HG02852 (cell line): ENCODE data around the gene PGM5.

Experiments
- ATAC-seq: cut with Tn5 transposase; IDR thresholded peaks from one replicate; pipeline ENCODE4 v1.9.1; 2021; ENCODE audit warnings: mild to moderate bottlenecking, moderate library complexity; ENCODE audit not compliant: unreplicated experiment

PGM5 gene

DNA sequence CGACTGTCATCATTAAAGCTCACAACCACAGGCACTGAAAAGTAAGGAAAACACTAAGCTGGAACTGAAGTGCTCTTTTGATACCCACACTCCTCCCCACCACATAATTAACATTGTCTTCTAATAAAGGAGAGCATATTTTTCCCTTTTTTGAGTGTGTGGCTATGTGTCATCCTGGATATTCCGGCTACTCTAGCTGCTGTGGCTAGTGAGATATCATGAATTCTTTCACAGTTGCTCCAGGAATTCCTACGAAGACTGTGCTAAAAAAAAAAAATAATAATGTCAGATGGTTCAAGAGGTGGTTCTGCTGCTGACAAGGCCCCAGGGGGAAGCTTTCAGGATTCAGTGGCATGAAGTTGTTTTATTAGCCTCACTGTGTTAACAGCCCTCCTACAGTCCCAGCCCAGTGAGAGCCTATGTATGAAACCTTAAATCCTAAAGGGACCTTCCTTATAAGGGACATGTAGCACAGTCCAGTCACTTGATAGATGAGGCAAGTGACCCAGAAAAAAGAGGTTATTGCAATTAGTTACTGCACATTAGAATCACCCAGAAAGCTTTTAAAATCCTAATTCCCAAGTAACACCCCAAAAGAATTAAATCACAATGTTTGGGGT, 137.7 kb downstream of the PGM5 start:
- no peak for ATAC-seq

DNA sequence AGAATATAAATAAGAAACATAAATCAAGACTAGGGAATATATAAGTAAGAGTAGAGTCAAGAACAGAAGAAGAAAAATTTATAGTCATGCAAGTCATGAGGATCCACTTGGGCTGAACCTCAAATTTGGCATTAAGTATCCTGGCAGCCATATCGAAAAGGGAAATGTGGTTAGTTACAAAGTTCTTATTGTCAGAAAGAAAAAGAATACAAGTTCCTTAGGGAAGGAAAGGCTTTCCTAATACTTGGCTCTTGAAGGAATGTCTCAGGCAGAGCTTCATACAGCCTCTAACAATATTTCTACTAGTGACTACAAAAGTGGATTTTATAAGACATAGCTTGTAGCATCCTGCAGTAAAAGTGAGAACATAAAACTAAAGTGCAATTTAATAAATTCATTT, 138.8 kb downstream of the PGM5 start:
- no peak for ATAC-seq

DNA sequence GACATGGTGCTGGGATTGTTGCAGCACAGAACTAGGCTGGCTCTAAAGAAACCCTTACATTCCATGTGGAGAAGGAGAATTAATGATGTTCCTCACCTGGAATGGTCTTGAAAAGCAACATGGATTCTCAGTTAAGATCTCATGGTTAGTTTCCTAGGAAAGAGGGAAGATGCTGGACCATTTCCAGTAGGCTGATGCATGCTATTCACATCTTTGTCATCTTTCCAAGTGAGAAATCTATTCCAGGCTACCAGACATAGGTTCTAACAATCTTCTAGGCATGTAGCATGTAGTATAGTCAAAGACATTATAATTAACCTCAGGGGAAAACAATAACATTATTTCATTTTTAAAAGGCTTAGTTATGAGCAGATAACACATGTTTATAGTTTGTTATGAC, 139.9 kb downstream of the PGM5 start:
- ATAC-seq, result no peak

DNA sequence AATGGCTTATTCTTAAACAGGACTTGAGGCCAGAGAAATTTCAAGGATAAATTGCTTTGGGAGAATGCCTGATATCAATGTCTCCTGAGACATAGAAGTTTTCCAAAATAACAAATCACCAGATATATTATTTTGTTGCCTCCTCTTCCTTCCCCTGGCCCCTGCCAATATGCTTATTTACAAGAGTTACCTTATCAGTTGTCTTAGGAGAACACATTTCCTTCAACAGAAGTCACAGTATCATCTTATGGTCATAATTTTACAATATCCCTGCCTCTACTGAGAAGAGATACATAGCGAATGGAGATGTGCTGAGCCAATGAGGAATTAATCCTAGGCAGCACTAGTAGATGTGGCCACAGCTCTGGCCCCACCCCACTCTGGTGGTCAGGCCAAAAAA, 141.2 kb downstream of the PGM5 start:
- no peak for ATAC-seq

DNA sequence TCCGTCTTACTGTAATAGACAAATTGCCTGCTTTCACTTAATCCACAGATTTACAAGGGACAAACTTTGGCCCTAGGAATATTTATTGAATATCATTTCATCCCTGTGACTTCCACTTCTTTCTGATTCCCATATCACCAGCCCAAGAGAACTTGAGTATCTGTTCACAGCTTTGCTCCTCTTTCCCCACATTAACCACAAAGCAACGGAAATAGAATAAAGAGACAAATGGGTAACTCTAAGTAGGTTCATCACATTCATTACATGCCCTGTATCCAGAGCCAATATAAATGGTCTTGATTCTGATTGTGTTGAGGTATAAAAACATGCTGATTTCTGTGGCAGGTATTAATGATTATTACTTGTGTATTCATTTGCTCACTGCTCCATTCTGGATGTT, 142.4 kb downstream of the PGM5 start:
- ATAC-seq, result no peak

DNA sequence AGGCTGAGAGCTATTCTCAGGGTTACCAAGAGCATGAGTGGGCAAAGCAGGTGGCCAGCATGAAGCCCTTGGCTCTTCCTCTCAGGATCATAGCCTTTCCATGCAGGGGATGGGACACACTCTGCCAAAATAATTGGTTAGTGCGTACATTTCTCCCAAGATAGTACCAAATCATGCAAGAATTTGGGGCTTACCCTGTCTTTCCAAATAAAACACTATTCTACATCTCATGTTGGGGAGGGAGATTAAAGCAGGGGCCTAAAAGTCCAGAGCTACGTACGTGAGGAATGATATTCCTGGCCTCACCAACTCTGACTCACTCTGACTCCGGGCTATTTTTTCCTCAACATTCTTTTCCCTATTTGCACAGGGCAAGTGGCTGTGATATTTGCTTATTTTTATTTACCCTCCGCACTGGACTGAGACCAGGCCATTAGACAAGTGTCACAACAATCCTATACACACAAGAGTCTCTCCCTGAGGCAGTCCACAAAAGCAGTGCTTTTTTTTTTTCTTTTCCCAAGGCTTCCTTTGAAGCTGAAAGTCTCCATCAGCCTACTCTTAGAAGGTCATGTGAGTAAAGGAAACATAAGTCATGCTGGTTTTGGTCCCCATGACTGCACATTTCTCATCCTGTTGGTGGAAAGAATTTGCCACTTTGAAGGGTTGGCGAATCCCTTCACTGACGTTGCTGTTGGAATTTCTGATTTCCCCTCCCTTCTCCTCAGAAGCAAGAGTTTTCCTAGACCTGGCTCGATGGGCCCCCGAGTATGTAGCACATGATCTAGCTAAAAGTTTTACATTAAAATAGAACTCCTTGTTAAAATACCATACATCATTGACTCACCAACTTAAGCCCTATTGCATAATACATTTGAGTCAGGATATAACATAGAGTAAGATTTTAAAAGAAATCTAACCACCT, 144.3 kb downstream of the PGM5 start:
- ATAC-seq, result no peak

DNA sequence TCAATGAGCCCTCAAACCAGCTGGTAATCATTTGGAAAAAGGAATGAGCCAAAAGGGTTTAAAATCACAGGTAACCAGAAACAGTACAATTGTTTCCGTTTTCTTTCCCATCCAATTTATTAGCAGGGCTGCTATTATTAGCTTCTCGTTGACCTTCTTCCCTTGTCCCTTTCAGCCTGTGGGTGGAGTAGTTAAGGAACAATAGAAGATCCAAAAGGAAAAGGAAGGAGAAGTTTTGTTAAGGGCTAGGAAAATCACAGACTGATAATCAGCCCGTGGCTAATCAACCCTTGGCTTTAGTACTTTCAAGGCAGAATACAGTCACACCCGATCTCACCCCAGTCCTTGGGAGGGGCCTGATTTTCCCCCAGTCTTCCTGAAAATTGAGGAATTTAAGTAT, 145.9 kb downstream of the PGM5 start:
- ATAC-seq, result no peak

DNA sequence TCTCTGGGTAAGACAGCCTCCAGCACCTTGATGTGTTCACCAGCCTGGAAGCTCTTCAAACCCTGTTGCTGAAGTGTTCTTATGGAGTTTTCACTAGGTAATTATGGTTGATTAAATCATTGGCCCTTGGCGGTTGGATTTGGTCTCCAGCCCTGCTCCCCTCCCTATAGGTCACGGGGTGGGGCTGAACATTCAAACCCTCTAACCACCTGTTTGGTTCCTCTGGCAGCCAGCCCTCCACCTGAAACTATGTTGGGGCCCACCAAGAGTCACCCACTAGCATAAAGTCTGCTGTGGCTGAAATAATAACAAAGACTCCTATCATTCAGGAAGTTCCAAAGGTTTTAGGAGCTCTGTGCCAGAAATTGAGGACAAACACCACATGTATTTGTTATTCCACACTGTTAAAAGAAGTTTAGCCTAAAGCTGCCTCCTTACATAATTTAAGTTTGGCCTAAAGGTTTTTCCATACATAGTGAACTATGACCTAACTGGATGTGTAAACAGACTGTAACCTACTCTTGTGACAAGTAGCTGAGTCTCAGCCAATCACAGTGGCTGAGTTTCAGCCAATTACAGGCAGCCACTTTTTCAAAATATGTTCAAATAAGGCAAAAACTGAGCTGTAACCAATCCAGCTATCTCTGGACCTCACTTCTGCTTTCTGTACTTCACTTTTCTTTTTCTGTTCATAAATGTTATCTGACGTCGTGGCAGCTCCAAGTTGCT, 149.4 kb downstream of the PGM5 start:
- ATAC-seq, result peak; percentile 56

DNA sequence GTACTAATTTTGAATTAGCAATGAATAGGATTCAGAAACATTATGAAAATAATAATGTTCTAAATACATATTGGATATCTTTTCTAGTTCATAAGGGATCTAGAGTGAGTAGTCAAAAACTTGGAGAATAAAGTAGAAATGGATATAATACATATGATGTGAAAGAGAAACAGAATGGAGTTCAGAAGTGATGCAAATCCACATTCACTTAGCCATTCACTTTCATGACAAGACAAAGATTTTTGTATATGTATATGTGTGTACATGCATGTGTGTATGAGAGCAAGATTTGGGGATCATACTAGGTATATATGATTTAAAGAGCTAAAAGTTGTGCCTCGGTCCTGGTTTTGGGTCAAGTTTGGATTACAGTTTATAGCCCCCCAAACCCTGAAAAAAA, 150.1 kb downstream of the PGM5 start:
- no peak for ATAC-seq

DNA sequence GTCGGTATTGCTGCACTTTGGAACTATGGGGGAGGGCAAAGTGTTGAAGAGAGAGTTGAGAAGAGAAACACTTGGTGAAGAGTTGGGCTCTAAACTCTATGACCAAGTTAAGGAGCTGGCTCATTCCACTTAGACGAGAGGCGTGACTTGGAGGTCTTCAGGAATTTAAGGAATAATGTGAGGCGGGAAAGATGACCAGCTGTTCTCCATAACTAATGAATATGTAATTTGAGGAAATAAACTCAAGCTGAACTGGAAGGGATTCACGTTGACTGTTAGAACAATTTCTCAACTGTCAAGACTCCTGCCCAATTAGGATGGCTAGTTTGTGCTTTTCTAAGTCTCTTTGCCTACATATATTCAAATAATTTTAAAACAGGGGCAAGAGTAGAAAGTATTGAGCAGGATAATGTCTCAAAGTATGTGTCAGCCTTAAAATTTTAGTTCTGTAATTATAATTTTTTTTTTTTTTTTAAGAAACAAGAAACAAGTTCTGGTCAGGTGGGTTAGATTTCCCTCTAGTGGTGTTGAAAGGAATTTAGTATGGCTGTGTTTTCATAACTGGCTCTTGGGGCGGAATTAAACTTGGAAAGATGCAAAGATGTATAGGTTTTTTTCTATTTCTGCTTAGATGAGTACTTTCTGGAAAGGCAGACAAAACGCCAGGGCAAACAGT, 150.9 kb downstream of the PGM5 start:
- ATAC-seq, result no peak

DNA sequence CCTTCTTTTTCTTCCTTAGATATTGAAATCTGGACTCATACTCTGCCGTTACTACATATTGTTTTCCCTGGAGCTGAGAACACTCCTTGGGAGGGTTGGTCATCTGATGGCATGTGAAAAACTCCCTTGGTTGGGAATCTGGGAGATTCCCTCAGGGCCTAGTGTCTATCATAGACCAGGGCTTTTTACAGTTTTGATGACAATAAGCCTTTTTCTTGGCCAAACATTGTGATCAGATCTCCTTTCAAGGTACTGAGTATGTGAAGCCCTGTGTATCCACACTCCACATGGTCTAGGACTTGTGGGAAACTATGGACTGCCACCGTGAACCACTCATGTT, 151.4 kb downstream of the PGM5 start:
- ATAC-seq, result no peak

DNA sequence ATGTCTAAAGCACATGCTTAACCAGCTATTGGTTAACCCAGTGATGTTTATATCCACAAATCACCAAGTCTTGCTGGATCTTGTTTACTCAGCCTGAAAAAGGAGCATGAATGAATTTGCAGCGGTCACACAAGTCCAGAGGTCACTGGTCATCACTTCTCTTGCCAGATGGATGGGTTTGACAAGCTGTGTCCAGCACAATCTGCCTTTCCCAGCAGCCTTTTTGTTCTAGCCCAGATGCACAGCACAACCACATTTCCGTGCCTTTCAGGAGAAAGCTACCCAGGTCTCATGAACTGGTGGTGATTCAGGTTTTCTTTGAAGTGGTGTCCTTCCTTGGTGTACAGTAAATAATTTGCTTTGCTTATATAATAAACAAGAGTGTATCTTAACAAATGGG, 152.1 kb downstream of the PGM5 start:
- no peak for ATAC-seq

DNA sequence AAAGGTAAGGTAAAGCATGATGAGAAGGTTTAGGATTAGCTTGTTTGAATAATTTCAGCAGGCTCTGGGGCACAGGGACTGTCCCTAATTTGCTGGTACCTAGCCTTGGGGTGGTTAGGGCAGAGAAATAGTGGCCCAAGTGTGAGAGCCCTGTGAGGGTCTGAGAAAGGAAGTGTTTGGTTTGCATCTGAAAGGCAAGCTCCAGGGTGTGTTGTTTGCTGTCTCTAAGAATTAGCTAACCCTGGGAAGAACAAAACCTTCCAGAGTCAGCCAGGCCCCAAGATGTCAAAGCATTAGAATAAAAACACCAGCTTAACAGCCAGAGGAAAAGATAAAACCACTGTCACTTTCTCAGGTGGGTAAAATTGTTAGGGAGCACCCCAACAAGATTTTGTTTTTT, 153.3 kb downstream of the PGM5 start:
- ATAC-seq, result no peak

DNA sequence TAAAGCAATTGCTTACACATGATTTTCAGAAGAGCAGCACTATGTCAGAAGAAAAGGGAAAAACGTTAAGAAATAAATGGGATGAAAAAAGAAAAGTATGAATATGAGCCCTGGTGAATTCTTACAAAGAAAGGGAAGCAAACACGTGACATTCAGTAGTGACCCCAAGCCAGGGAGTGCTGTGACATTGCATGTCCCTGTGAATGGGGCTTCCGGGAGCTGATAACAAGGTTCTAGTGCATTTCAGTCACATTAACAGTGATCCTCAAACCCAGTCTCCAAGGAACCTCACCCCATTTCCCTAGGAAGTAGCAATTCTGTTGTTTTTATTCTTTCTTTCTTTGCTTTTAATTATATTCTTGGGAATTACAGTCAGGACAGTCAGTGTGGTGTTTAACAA, 157.0 kb downstream of the PGM5 start:
- no peak for ATAC-seq

DNA sequence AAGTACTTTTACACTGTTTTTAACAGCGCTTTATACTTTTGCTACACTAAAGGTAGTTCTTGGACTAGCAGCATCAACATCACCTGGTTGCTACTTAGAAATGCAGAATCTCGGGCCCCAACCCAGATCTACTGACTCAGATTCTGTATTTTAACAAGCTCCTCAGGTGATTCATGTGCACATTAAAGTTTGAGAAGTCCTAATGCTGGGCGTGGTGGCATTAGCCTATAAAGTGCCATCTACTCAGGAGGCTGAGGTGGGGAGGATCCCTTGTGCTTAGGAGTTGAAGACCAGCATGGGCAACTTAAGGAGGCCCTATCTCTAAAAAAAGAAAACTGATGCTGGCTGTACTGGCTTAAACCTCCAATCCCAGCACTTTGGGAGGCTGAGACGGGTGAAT, 157.6 kb downstream of the PGM5 start:
- no peak for ATAC-seq

DNA sequence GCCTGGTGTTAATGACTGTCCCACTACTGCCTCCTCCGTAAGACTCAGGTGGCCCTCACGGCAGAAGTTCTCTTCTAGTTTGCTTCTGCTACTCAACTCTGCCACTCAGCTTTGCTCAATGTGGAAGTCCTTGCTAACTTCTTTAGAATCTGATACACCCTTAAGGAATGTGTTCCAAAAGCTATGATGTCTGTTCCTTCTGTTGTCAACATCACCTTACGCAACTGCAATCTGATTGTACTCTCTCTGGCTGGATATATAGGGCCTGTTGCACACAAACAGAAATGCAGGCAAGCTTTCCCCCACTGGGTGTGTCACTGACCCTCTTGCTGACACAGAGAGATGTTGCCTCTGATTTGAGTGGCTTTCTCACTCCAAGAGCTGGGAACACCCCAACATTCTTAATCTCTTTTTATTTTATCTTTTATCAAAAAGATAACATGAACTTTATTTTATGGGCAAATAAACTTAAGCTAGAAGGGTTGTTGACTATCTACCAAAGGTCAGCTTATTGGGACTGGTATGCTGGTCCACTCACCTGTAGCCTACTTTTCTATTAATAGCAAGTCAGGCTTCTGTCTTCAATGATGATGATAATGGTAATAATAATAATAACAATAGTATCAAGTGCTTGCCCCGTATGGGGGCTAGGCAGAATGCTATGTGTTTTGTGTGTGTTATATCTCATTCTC, 159.1 kb downstream of the PGM5 start:
- ATAC-seq, result no peak

DNA sequence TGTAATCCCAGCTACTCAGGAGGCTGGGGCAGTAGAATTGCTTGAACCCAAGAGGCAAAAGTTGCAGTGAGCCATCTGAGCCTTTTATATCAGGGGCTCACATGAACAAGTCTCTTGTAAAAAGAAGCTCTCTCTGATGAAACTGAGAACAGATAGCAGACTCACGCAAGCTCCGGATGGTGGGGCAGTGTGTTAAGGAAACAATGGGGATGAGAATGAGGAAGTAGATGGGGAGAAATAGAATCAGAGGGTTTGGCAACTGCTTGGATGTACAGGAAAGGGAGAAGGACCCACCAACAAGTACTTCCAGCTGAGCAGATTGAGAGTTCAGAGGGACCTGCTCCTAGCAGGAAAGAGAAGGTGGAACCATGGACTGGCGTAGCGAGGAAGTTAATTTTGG, 165.7 kb downstream of the PGM5 start:
- no peak for ATAC-seq

DNA sequence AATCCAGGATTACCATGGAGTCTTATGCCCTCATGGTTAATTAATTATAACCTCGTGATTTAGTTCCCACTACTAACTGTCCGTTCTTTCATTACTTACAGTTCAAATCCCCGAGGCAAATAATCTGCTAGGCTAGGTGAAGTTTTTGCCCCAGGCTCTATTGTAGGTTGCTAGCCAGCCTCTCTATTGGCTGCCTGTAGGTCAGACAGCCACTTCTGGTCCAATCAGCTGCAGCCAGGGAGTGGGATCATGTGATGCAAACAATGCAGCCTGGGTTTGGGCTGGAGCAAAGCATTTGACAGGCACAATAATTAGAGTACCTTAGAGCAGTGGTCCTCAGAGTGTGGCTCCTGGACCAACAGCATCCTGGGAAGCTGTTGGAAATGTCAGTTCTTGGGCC, 166.5 kb downstream of the PGM5 start:
- no peak for ATAC-seq

DNA sequence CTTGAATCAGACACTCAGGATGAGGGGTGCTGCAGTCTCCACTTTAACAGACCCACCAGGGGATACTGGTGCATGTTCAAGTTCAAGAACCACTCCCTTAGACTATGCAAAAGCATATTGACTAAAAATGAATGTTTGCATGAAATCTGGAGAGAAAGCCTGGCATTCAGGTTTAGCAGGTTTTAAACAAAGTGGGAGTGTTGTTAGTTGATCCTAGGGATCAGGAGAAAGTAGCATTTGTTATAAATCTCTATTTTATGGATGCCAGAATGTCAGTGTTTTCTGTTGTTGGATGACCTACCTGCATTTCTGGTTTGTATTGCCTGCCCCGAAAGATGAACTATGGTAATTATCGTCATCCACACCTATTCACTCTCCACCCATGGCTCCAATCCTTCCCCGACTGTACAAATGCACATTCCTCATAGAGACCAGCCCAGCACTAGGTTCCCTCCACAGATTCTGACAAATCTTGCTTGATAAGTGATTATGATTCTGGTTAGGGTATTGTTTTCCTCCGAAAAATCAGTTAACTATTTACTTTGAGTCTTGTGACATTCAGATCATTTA, 167.0 kb downstream of the PGM5 start:
- no peak for ATAC-seq

DNA sequence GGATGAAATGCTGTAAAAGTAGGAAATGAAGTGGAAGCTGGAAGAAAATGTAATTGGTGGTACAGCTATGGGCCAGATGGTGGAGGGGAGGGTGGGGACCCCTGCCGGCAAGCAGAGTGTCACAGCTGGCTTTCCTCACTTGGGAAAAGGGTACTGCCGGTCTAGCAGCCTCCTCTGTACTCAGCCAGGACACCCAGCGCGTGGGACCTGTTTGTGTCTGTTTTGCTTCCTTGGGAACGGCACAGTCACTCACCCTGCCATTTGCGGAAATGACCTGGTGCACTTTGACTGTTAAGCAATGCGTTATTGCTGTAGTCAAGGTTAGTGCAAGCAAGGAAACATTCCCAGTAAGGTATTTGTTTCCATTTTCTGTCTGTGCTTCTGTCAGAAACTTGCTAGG, 174.2 kb downstream of the PGM5 start:
- ATAC-seq, result no peak

DNA sequence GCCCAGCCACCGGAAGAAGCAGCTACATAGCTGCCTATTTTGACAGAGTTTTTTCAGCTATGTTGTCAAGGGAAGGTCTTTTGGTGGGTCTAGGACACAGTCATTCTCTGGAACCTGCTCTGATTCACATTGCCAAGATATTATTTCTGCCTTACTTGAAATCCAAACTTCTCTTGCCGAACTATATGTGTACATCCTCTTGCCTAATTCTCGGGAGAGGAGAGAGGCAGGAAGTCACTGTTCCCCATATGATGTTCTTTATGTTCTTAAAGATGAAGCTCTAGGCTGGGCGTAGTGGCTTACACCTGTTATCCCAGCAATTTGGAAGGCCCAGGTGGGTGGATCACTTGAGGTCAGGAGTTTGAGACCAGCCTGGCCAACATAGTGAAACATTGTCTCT, 175.7 kb downstream of the PGM5 start:
- no peak for ATAC-seq
